ENCODE results near the gene OLIG1.

- no peak for TF ChIP-seq EZH2 (IDR thresholded peaks at IDR 0.05)
- TF ChIP-seq REST (IDR thresholded peaks at IDR 0.05; ENCODE audit: low read depth), result no peak
- no peak for TF ChIP-seq RAD21 (IDR thresholded peaks at IDR 0.05; ENCODE audit: low read depth)
- TF ChIP-seq CTCF (IDR thresholded peaks at IDR 0.05 in 2 of 3, conservative IDR thresholded peaks at IDR 0.05 in 1 of 3; ENCODE audit: borderline replicate concordance in 1 of 3, insufficient read depth in 1 of 3, low read depth in 2 of 3, low read length in 2 of 3), result no peak
- no peak for TF ChIP-seq MAX (IDR thresholded peaks at IDR 0.05)
- TF ChIP-seq YY1 (IDR thresholded peaks at IDR 0.05; ENCODE audit: extremely low read depth, insufficient replicate concordance, low read depth, low read length), result no peak
- TF ChIP-seq CEBPB (IDR thresholded peaks at IDR 0.05; ENCODE audit: low read depth), result no peak
- TF ChIP-seq SRF (IDR thresholded peaks at IDR 0.05; ENCODE audit: low read depth), result no peak
- no peak for TF ChIP-seq POLR2A (IDR thresholded peaks at IDR 0.05; ENCODE audit: borderline replicate concordance, extremely low read depth, insufficient read depth, insufficient read length)
Observed at GRCh38 chr21:33111577-33111976, 41.6 kb downstream of the OLIG1 start.
